Tibial nerve (tissue), 4 donors: ENCODE measurements around the gene MAML2. TPM values are rescaled to one million over a fixed set of nuclear protein-coding genes. Genes with fewer than 3 reads are reported as not detected.

ENCODE experiments used
- DNase-seq, 2 donors: peaks; one replicate each; pipeline ENCODE4 v3.0.0-alpha.2; 2019; ENCODE audit warnings: low spot score in 2 of 2
- H3K27ac ChIP-seq, 4 donors: fragments of 200-600 bp; sonication (generic) in 3 of 4; one replicate each; pipeline ENCODE4 v1.5.1; 2017 to 2019; ENCODE audit warnings: mild to moderate bottlenecking in 1 of 4
- H3K27me3 ChIP-seq, 2 donors: fragments of 200-600 bp; sonication (generic) in 1 of 2; one replicate each; pipeline versions ENCODE4 v1.5.1 to v1.6.0; 2017 to 2019
- H3K36me3 ChIP-seq, 3 donors: fragments of 200-600 bp; sonication (generic); one replicate each; pipeline ENCODE4 v1.5.1; 2018 to 2019
- H3K4me1 ChIP-seq, 4 donors: fragments of 200-600 bp; sonication (generic) in 3 of 4; one replicate each; pipeline ENCODE4 v1.5.1; 2017 to 2019
- H3K4me3 ChIP-seq, 4 donors: fragments of 200-600 bp; sonication (generic) in 3 of 4; one replicate each; pipeline ENCODE4 v1.5.1; 2017 to 2019; ENCODE audit warnings: mild to moderate bottlenecking in 1 of 4, moderate library complexity in 1 of 4
- H3K9me3 ChIP-seq, 4 donors: fragments of 200-600 bp; sonication (generic) in 3 of 4; one replicate each; pipeline ENCODE4 v1.5.1; 2017 to 2019
- EP300 ChIP-seq, 2 donors: sonication (generic); formaldehyde crosslinking; IDR thresholded peaks; one replicate each; pipeline ENCODE4 v1.6.1; 2017; ENCODE audit warnings: antibody characterized with exemption in 2 of 2, mild to moderate bottlenecking in 1 of 2
- POLR2A ChIP-seq, 2 donors: fragments of 450-650 bp; IDR thresholded peaks; one replicate each; pipeline ENCODE4 v1.6.1; 2017; ENCODE audit warnings: antibody characterized with exemption in 2 of 2, mild to moderate bottlenecking in 2 of 2, moderate library complexity in 2 of 2
- WGBS, 2 donors: methylation state at CpG; one replicate each; pipeline ENCODE4 v1.1.5; 2018; 5-methylcytosine and 5-hydroxymethylcytosine counted together
- total RNA-seq, 4 donors: library from RNA; depleted of rRNA; stranded (reverse); fragments of >200 nt; gene quantifications; one replicate each; pipeline ENCODE4 v1.1.0, GENCODE V29; 2016
- TF ChIP-seq, protein P1 (sequence below), 5 experiments: fragments of 200-600 bp in 3 of 5; fragments of 450-650 bp in 2 of 5; sonication (generic) in 3 of 5; IDR thresholded peaks; one replicate each; pipeline ENCODE4 v1.5.1; 2016 to 2019; ENCODE audit warnings: antibody characterized with exemption in 5 of 5, mild to moderate bottlenecking in 3 of 5, moderate library complexity in 2 of 5

Gene MAML2
- total RNA-seq, 4 donors from 2014 or later: 20.5 to 38.4 (median 27.9) TPM

- 46 to 47% methylated on average over 3 of the region's 3 CpGs for WGBS, 2 donors
These were observed 48.7 kb downstream of the MAML2 start for GRCh38 chr11:96294289-96294688.

DNA sequence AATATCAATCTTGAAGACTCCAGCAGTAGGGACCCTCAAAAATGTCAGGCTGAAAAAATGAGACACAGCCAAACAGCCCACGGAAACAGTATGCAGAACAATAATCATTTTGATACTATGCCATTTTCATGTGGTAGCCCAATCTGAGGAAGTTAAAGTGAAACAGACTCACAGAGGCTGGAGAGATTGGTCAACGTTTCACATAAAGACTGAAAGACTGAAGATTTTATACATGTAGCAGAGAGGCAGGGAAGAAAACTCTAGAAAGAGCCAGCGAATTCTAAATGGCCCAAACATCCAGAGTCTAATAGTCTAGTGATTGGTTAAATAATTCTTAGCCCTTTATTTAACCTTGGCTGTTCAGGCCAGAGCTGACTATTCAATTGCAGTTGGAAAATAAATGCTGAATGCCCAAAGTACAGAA is 49.4 kb downstream of the MAML2 start:
- peak overlapping the region in 1 of 4 donors; percentile 22 for H3K4me3 ChIP-seq
- peak overlapping the region; percentile 16 to 83 (median 46) for H3K27ac ChIP-seq

More at GRCh38 chr11:96294289-96294688, 48.7 kb downstream of the MAML2 start:
- Histone ChIP-seq H3K4me3 (no peak overlapping the region), H3K27ac (peak overlapping the region in 3 of 4 donors; percentile 21 to 83 (median 70)), H3K36me3 (no peaks in the 10 kb centered on the region), H3K27me3 (no peaks in the 10 kb centered on the region), H3K4me1 (peaks cover 0 to 37% (median 23%) of the 10 kb centered on the region in 4 donors), H3K9me3 (no peaks in the 10 kb centered on the region)
- DNase-seq: no peak
- no peak for TF ChIP-seq EP300 (IDR thresholded peaks at IDR 0.05)
- no peak for TF ChIP-seq POLR2A (IDR thresholded peaks at IDR 0.05)
- TF ChIP-seq, protein P1, sequence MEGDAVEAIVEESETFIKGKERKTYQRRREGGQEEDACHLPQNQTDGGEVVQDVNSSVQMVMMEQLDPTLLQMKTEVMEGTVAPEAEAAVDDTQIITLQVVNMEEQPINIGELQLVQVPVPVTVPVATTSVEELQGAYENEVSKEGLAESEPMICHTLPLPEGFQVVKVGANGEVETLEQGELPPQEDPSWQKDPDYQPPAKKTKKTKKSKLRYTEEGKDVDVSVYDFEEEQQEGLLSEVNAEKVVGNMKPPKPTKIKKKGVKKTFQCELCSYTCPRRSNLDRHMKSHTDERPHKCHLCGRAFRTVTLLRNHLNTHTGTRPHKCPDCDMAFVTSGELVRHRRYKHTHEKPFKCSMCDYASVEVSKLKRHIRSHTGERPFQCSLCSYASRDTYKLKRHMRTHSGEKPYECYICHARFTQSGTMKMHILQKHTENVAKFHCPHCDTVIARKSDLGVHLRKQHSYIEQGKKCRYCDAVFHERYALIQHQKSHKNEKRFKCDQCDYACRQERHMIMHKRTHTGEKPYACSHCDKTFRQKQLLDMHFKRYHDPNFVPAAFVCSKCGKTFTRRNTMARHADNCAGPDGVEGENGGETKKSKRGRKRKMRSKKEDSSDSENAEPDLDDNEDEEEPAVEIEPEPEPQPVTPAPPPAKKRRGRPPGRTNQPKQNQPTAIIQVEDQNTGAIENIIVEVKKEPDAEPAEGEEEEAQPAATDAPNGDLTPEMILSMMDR (IDR thresholded peaks at IDR 0.05): no peak

DNA sequence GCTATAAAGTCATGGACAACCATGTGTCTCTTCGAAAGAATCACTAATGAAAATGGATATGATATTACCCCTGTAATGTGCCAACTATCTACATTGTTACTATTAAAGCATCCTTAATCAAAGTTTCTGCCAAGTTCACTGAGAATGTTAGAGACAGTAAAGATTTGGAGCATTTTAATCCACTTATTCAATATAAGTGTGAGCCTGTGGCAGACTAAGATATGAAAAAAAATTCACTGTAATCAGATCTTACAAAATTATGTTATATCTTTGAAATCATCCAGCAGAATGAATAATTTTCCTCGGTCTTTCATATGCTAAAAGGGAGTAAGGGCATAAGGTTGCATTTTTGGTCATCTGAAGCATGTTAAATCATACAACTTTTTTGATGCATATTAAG is 49.9 kb downstream of the MAML2 start:
- Histone ChIP-seq H3K9me3 (no peaks in the 10 kb centered on the region), H3K36me3 (no peaks in the 10 kb centered on the region), H3K27me3 (no peaks in the 10 kb centered on the region), H3K4me3 (no peak overlapping the region), H3K4me1 (peaks cover 0 to 34% (median 21%) of the 10 kb centered on the region in 4 donors), H3K27ac (peak overlapping the region; percentile 16 to 83 (median 46))
- no peak for DNase-seq
- 49 to 51% methylated on average over 2 of the region's 2 CpGs for WGBS, 2 donors
- no peak for TF ChIP-seq EP300 (IDR thresholded peaks at IDR 0.05)
- TF ChIP-seq, protein P1 (IDR thresholded peaks at IDR 0.05): no peak
- no peak for TF ChIP-seq POLR2A (IDR thresholded peaks at IDR 0.05)

More for the DNA sequence above, 49.4 kb downstream of the MAML2 start:
- 0 to 3% methylated on average over 3 of the region's 3 CpGs for WGBS, 2 donors
- DNase-seq: no peak
- H3K4me1 ChIP-seq: peaks cover 0 to 34% (median 21%) of the 10 kb centered on the region in 4 donors
- H3K36me3 ChIP-seq: no peaks in the 10 kb centered on the region
- TF ChIP-seq POLR2A (IDR thresholded peaks at IDR 0.05): no peak
- peak; percentile 31 to 64 for TF ChIP-seq EP300 (IDR thresholded peaks at IDR 0.05)
- H3K9me3 ChIP-seq: no peaks in the 10 kb centered on the region
- H3K27me3 ChIP-seq: no peaks in the 10 kb centered on the region

DNA sequence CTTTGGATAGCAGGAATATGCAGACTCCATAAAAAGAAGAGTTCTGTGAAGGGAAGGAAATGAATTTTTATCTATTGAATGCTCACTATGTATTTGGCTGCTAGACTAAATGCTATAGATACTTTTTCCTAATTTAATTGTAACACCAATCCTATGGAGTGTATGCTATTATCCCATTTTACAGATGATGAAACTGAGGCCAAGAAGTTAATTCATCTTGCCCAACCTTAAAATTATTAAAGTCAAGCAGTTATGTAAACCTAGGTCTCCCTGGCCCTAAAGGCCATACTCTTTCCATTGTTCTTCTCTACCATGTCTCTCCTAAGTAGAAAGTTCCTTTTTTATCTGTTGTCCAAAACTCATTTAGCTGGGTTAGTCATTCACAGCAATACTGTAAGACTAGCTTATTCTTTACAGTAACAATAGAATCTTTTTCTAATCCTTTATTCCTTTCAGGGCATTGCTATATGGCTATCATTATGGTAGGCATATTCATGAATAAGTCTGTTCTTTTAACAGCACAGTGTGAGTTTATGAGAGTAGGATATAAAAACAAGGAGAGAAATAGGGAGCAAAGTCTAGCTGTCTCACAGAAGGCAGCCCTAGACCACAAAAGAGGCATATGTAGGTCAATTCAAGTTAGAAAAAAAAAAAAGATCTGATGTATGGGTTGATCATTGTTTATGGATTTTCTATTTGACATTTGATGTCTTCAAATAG is 50.5 kb downstream of the MAML2 start:
- TF ChIP-seq POLR2A (IDR thresholded peaks at IDR 0.05): no peak
- no peak for TF ChIP-seq EP300 (IDR thresholded peaks at IDR 0.05)
- TF ChIP-seq, protein P1 (IDR thresholded peaks at IDR 0.05): no peak
- Histone ChIP-seq H3K36me3 (no peaks in the 10 kb centered on the region), H3K27me3 (no peaks in the 10 kb centered on the region), H3K4me3 (no peak overlapping the region), H3K4me1 (peaks cover 0 to 34% (median 21%) of the 10 kb centered on the region in 4 donors), H3K9me3 (no peaks in the 10 kb centered on the region), H3K27ac (peak overlapping the region in 1 of 4 donors; percentile 83)
- DNase-seq: no peak

DNA sequence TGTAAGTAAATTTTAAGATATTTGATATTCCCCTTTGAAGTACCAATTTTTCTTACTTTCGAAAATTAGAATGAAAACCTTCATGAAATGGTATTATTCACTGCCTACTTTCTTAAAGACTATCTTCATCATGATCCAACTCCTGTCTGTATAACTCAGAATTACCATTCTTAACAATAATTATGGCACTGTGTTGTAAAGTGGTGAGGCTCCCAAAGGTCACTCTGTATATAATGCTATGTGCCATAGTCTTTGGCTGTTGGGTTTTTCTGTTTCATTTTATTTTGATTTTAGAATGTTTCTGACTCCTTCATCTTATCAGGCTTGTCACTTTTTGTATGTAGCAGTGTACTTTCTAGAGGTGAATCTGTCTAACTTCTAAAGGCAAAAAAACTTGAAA is 52.4 kb downstream of the MAML2 start:
- TF ChIP-seq EP300 (IDR thresholded peaks at IDR 0.05) (no peak), POLR2A (IDR thresholded peaks at IDR 0.05) (no peak)
- TF ChIP-seq, protein P1 (IDR thresholded peaks at IDR 0.05): no peak
- DNase-seq: no peak
- WGBS, 2 donors: 95 to 100% methylated on average over 1 of the region's 1 CpG
- no peaks in the 10 kb centered on the region for H3K36me3 ChIP-seq
- H3K27me3 ChIP-seq: no peaks in the 10 kb centered on the region
- no peak overlapping the region for H3K27ac ChIP-seq
- no peaks in the 10 kb centered on the region for H3K9me3 ChIP-seq
- H3K4me1 ChIP-seq: peaks cover 0 to 34% (median 21%) of the 10 kb centered on the region in 4 donors
- no peak overlapping the region for H3K4me3 ChIP-seq
